Mononuclear cell (primary cell): ENCODE measurements around the gene KRTAP21-3. TPM values are rescaled to one million over a fixed set of nuclear protein-coding genes. Genes with fewer than 3 reads are reported as not detected.

ENCODE experiments used
- H3K27me3 ChIP-seq: 2 replicates; pipeline ENCODE4 v1.6.0; 2011; ENCODE audit warnings: low read length, control low read depth; ENCODE audit not compliant: insufficient read depth
- H3K4me1 ChIP-seq: 2 replicates; pipeline ENCODE4 v1.5.1; 2011; ENCODE audit warnings: mild to moderate bottlenecking, low read length, control low read depth; ENCODE audit not compliant: insufficient read depth
- H3K4me3 ChIP-seq: 2 replicates; pipeline ENCODE4 v1.5.1; 2011; ENCODE audit warnings: mild to moderate bottlenecking, low read length, moderate library complexity
- H3K9me3 ChIP-seq: 2 replicates; pipeline ENCODE4 v1.5.1; 2011; ENCODE audit warnings: low read depth, mild to moderate bottlenecking, control low read depth, low read length
- total RNA-seq: library from RNA; depleted of rRNA; stranded (reverse); fragments of >200 nt; gene quantifications from one replicate; pipeline ENCODE4 v1.2.3, GENCODE V29; 2012

KRTAP21-3 gene
- total RNA-seq, 1 donor: not detected

- no peak overlapping the region for H3K4me3 ChIP-seq
- no peaks in the 10 kb centered on the region for H3K4me1 ChIP-seq
- H3K27me3 ChIP-seq: no peaks in the 10 kb centered on the region
- H3K9me3 ChIP-seq: no peaks in the 10 kb centered on the region
Observed at GRCh38 chr21:30689822-30690221, 28.8 kb downstream of the KRTAP21-3 start.

GRCh38 chr21:30684506-30684905, 34.1 kb downstream of the KRTAP21-3 start:
- H3K4me3 ChIP-seq: no peak overlapping the region
- no peaks in the 10 kb centered on the region for H3K9me3 ChIP-seq
- H3K4me1 ChIP-seq: no peaks in the 10 kb centered on the region
- H3K27me3 ChIP-seq: no peaks in the 10 kb centered on the region

- H3K4me3 ChIP-seq: no peak overlapping the region
Observed at GRCh38 chr21:30680586-30680985, 38.0 kb downstream of the KRTAP21-3 start.

GRCh38 chr21:30676737-30677136, 41.8 kb downstream of the KRTAP21-3 start:
- H3K27me3 ChIP-seq: no peaks in the 10 kb centered on the region
- H3K4me1 ChIP-seq: no peaks in the 10 kb centered on the region
- H3K9me3 ChIP-seq: peaks cover 5% of the 10 kb centered on the region
- H3K4me3 ChIP-seq: no peak overlapping the region

More at GRCh38 chr21:30680586-30680985, 38.0 kb downstream of the KRTAP21-3 start:
- Histone ChIP-seq H3K9me3 (peaks cover 5% of the 10 kb centered on the region), H3K27me3 (no peaks in the 10 kb centered on the region), H3K4me1 (no peaks in the 10 kb centered on the region)

- peaks cover 5% of the 10 kb centered on the region for H3K9me3 ChIP-seq
- no peaks in the 10 kb centered on the region for H3K27me3 ChIP-seq
- no peak overlapping the region for H3K4me3 ChIP-seq
Observed at GRCh38 chr21:30674312-30674711, 44.3 kb downstream of the KRTAP21-3 start.

GRCh38 chr21:30672985-30673650, 45.5 kb downstream of the KRTAP21-3 start:
- Histone ChIP-seq H3K4me1 (no peaks in the 10 kb centered on the region), H3K9me3 (no peaks in the 10 kb centered on the region), H3K4me3 (no peak overlapping the region), H3K27me3 (no peaks in the 10 kb centered on the region)

More at GRCh38 chr21:30674312-30674711, 44.3 kb downstream of the KRTAP21-3 start:
- H3K4me1 ChIP-seq: no peaks in the 10 kb centered on the region

- Histone ChIP-seq H3K9me3 (no peaks in the 10 kb centered on the region), H3K27me3 (no peaks in the 10 kb centered on the region), H3K4me3 (no peak overlapping the region), H3K4me1 (no peaks in the 10 kb centered on the region)
Observed at GRCh38 chr21:30668776-30669175, 49.8 kb downstream of the KRTAP21-3 start.

Other genes with a start within 250 kb of the KRTAP21-3 start
- not detected for gene KRTAP19-1, start 238.4 kb downstream of the KRTAP21-3 start, total RNA-seq
- not detected for gene KRTAP19-2, start 231.3 kb downstream of the KRTAP21-3 start, total RNA-seq
- gene KRTAP19-3, start 226.8 kb downstream of the KRTAP21-3 start, total RNA-seq: not detected
- gene KRTAP19-4, start 221.6 kb downstream of the KRTAP21-3 start, total RNA-seq: not detected
- not detected for gene KRTAP19-5, start 216.6 kb downstream of the KRTAP21-3 start, total RNA-seq
- not detected for gene KRTAP19-6, start 176.9 kb downstream of the KRTAP21-3 start, total RNA-seq
- not detected for gene KRTAP19-7, start 157.5 kb downstream of the KRTAP21-3 start, total RNA-seq
- gene KRTAP22-2, start 128.4 kb downstream of the KRTAP21-3 start, total RNA-seq: not detected
- gene KRTAP6-3, start 126.3 kb downstream of the KRTAP21-3 start, total RNA-seq: not detected
- not detected for gene KRTAP6-2, start 119.9 kb downstream of the KRTAP21-3 start, total RNA-seq
- gene KRTAP22-1, start 117.7 kb downstream of the KRTAP21-3 start, total RNA-seq: not detected
- gene KRTAP6-1, start 104.8 kb downstream of the KRTAP21-3 start, total RNA-seq: not detected
- not detected for gene KRTAP20-1, start 102.4 kb downstream of the KRTAP21-3 start, total RNA-seq
- gene KRTAP20-4, start 98.2 kb downstream of the KRTAP21-3 start, total RNA-seq: not detected
- not detected for gene KRTAP20-2, start 83.6 kb downstream of the KRTAP21-3 start, total RNA-seq
- not detected for gene KRTAP20-3, start 75.9 kb downstream of the KRTAP21-3 start, total RNA-seq
- not detected for gene KRTAP21-2, start 28.5 kb upstream of the KRTAP21-3 start, total RNA-seq
- not detected for gene KRTAP21-1, start 36.7 kb upstream of the KRTAP21-3 start, total RNA-seq
- gene KRTAP8-1, start 94.5 kb upstream of the KRTAP21-3 start, total RNA-seq: not detected
- gene KRTAP7-1, start 111.0 kb upstream of the KRTAP21-3 start, total RNA-seq: not detected
- gene KRTAP11-1, start 162.8 kb upstream of the KRTAP21-3 start, total RNA-seq: not detected